IMR-90 (cell line): Measurements from ENCODE around the gene TRAPPC2L. TPM values are rescaled to one million over a fixed set of nuclear protein-coding genes. Genes with fewer than 3 reads are reported as not detected.

Experiments used
- ATAC-seq: fragments of 200-7000 bp; cut with Tn5 transposase; 2 replicates; pipeline ENCODE4 v1.9.1; 2020; ENCODE audit warnings: low read depth, mild to moderate bottlenecking, moderate library complexity
- BruUV-seq: library from RNA; stranded (reverse); fragments of 400-500 nt; replicated peaks from 2 replicates; lab custom pipeline; 2021; lab: Mats Ljungman, UMichigan
- CTCF ChIA-PET: fragments of 300-600 bp; formaldehyde crosslinking; extraction: SDS; loops from one replicate; lab custom pipeline; 2021; ENCODE audit warnings: antibody characterized with exemption; lab: Yijun Ruan, JAX
- POLR2A ChIA-PET: fragments of 300-600 bp; sonication (Branson Sonifier 250); formaldehyde crosslinking; loops from one replicate; lab custom pipeline; 2022; ENCODE audit warnings: antibody characterized with exemption; ENCODE audit not compliant: unreplicated experiment; lab: Charles Lee
- DNase-seq: peaks from one replicate; pipeline ENCODE4 v3.0.0; 2013
- H2AFZ ChIP-seq: replicated peaks from 2 replicates; pipeline ENCODE3; 2013; ENCODE audit warnings: low read length, mild to moderate bottlenecking; ENCODE audit not compliant: poor library complexity
- H2AK5ac ChIP-seq: 2 replicates; pipeline ENCODE4 v1.6.1; 2013; ENCODE audit warnings: low read depth, low read length, inconsistent platforms
- H2AK9ac ChIP-seq: replicated peaks from 2 replicates; pipeline ENCODE3; 2013; ENCODE audit warnings: mild to moderate bottlenecking, low read depth, low read length, moderate library complexity; ENCODE audit not compliant: poor library complexity
- H2BK120ac ChIP-seq: 2 replicates; pipeline ENCODE4 v1.6.1; 2013; ENCODE audit warnings: low read depth, low read length, inconsistent platforms
- H2BK15ac ChIP-seq: 3 replicates; pipeline ENCODE4 v1.6.1; 2013; ENCODE audit warnings: low read depth, low read length, inconsistent platforms
- H2BK20ac ChIP-seq: 2 replicates; pipeline ENCODE4 v1.6.1; 2013; ENCODE audit warnings: low read depth, mild to moderate bottlenecking, inconsistent platforms, low read length, moderate library complexity
- H2BK5ac ChIP-seq: 2 replicates; pipeline ENCODE4 v1.6.1; 2013; ENCODE audit warnings: mild to moderate bottlenecking, low read depth, low read length, inconsistent platforms; ENCODE audit not compliant: poor library complexity, severe bottlenecking
- H3K14ac ChIP-seq: replicated peaks from 2 replicates; pipeline ENCODE4 v1.6.1; 2013; ENCODE audit warnings: low read depth, low read length, inconsistent platforms
- H3K18ac ChIP-seq: 2 replicates; pipeline ENCODE4 v1.6.1; 2013; ENCODE audit warnings: low read depth, low read length, control low read depth
- H3K23ac ChIP-seq: 2 replicates; pipeline ENCODE4 v1.6.1; 2013; ENCODE audit warnings: low read depth, low read length, inconsistent platforms
- H3K27ac ChIP-seq: 2 replicates; pipeline ENCODE4 v1.5.1; 2013; ENCODE audit warnings: mild to moderate bottlenecking, control low read depth, low read length; ENCODE audit not compliant: insufficient read depth
- H3K27me3 ChIP-seq: 2 replicates; pipeline ENCODE4 v1.6.1; 2013; ENCODE audit warnings: low read length; ENCODE audit not compliant: control insufficient read depth, insufficient read depth
- H3K36me3 ChIP-seq: 2 replicates; pipeline ENCODE4 v1.6.1; 2013; ENCODE audit warnings: low read length, mixed read lengths; ENCODE audit not compliant: control insufficient read depth, insufficient read depth
- H3K4ac ChIP-seq: 2 replicates; pipeline ENCODE4 v1.6.1; 2013; ENCODE audit warnings: low read depth, low read length, inconsistent platforms
- H3K4me1 ChIP-seq: 2 replicates; pipeline ENCODE4 v1.6.1; 2013; ENCODE audit warnings: low read length, mixed read lengths; ENCODE audit not compliant: control insufficient read depth, insufficient read depth
- H3K4me2 ChIP-seq: 2 replicates; pipeline ENCODE4 v1.6.1; 2013; ENCODE audit warnings: low read depth, mild to moderate bottlenecking, control low read depth, low read length, moderate library complexity
- H3K4me3 ChIP-seq: 2 replicates; pipeline ENCODE4 v1.5.1; 2013; ENCODE audit warnings: low read depth, mild to moderate bottlenecking, control low read depth, low read length, moderate library complexity; ENCODE audit not compliant: insufficient read depth
- H3K56ac ChIP-seq: 2 replicates; pipeline ENCODE4 v1.6.1; 2013; ENCODE audit warnings: low read length, inconsistent platforms; ENCODE audit not compliant: insufficient read depth; ENCODE audit errors: extremely low read depth
- H3K79me1 ChIP-seq, 2 experiments: 2 replicates each; pipeline ENCODE4 v1.6.1; 2013; ENCODE audit warnings: low read length in 2 of 2, inconsistent platforms in 1 of 2, low read depth in 1 of 2
- H3K9ac ChIP-seq: 2 replicates; pipeline ENCODE4 v1.6.1; 2013; ENCODE audit warnings: low read depth, low read length, control low read depth
- H3K9me1 ChIP-seq: 2 replicates; pipeline ENCODE4 v1.6.1; 2013; ENCODE audit warnings: low read length, inconsistent platforms; ENCODE audit not compliant: insufficient read depth
- H3K9me3 ChIP-seq: 2 replicates; pipeline ENCODE4 v1.6.1; 2013; ENCODE audit warnings: low read length; ENCODE audit not compliant: control insufficient read depth, insufficient read depth
- H4K20me1 ChIP-seq: 2 replicates; pipeline ENCODE4 v1.6.1; 2013; ENCODE audit warnings: low read length, inconsistent platforms; ENCODE audit not compliant: insufficient read depth
- H4K5ac ChIP-seq: 2 replicates; pipeline ENCODE4 v1.6.1; 2013; ENCODE audit warnings: mild to moderate bottlenecking, low read depth, low read length, control low read depth
- H4K8ac ChIP-seq, 2 experiments: 2 replicates each; pipeline ENCODE4 v1.6.1; 2013; ENCODE audit warnings: low read depth in 2 of 2, low read length in 2 of 2, control low read depth in 1 of 2, inconsistent platforms in 1 of 2
- H4K91ac ChIP-seq: 2 replicates; pipeline ENCODE4 v1.6.1; 2013; ENCODE audit warnings: low read depth, low read length, inconsistent platforms; ENCODE audit not compliant: insufficient read depth
- BHLHE40 ChIP-seq: fragments of 150-350 bp; IDR thresholded peaks from 2 replicates; pipeline ENCODE4 v1.6.1; 2016; ENCODE audit warnings: mild to moderate bottlenecking, low read depth, low read length
- CEBPB ChIP-seq: IDR thresholded peaks from 2 replicates; pipeline ENCODE4 v1.6.1; 2012; ENCODE audit warnings: low read depth, low read length, improper control_type of control experiment
- CHD1 ChIP-seq: IDR thresholded peaks from 2 replicates; pipeline ENCODE4 v1.6.1; 2012; ENCODE audit warnings: low read depth, low read length, improper control_type of control experiment
- CTCF ChIP-seq: conservative IDR thresholded peaks from 2 replicates; pipeline ENCODE4 v1.5.1; 2012; ENCODE audit warnings: mild to moderate bottlenecking, low read depth, low read length, improper control_type of control experiment
- ELK1 ChIP-seq: fragments of 150-350 bp; IDR thresholded peaks from 2 replicates; pipeline ENCODE4 v1.6.1; 2016; ENCODE audit warnings: low read depth, mild to moderate bottlenecking, low read length, moderate library complexity, borderline replicate concordance
- FOS ChIP-seq: fragments of 150-350 bp; IDR thresholded peaks from 2 replicates; pipeline ENCODE4 v1.6.1; 2016; ENCODE audit warnings: low read depth, low read length
- MAFK ChIP-seq: IDR thresholded peaks from 2 replicates; pipeline ENCODE4 v1.6.1; 2012; ENCODE audit warnings: low read depth, low read length, improper control_type of control experiment
- MAZ ChIP-seq: IDR thresholded peaks from 2 replicates; pipeline ENCODE4 v1.6.1; 2012; ENCODE audit warnings: low read depth, mild to moderate bottlenecking, low read length, improper control_type of control experiment, moderate library complexity, borderline replicate concordance
- MXI1 ChIP-seq: IDR thresholded peaks from 2 replicates; pipeline ENCODE4 v1.6.1; 2012; ENCODE audit warnings: low read depth, mild to moderate bottlenecking, low read length, moderate library complexity, borderline replicate concordance
- NFE2L2 ChIP-seq: fragments of 150-350 bp; IDR thresholded peaks from 2 replicates; pipeline ENCODE4 v1.6.1; 2016; ENCODE audit warnings: low read depth, mild to moderate bottlenecking, low read length
- POLR2A ChIP-seq: IDR thresholded peaks from 2 replicates; pipeline ENCODE4 v1.6.1; 2012; ENCODE audit warnings: mild to moderate bottlenecking, low read depth, low read length
- RAD21 ChIP-seq: IDR thresholded peaks from 2 replicates; pipeline ENCODE4 v1.6.1; 2012; ENCODE audit warnings: low read length, improper control_type of control experiment
- RFX5 ChIP-seq: IDR thresholded peaks from 2 replicates; pipeline ENCODE4 v1.8.0; 2012; ENCODE audit warnings: low read depth, mild to moderate bottlenecking, low read length, moderate library complexity
- USF2 ChIP-seq: fragments of 150-350 bp; IDR thresholded peaks from 2 replicates; pipeline ENCODE4 v1.6.1; 2017; ENCODE audit warnings: mild to moderate bottlenecking, antibody characterized with exemption, low read length, low read depth
- WGBS, 2 experiments: methylation state at CpG; one replicate each; pipeline versions ENCODE4 v1.1.5 to v1.1.7; 2013; ENCODE audit warnings: missing lambda C conversion rate in 2 of 2; ENCODE audit not compliant: insufficient read length in 1 of 2; ENCODE audit errors: extremely low coverage in 2 of 2; 5-methylcytosine and 5-hydroxymethylcytosine counted together
- dilution Hi-C: fragments of 300-500 bp; cut with HindIII; formaldehyde crosslinking; loops from one replicate; pipeline ENCODE4 v1.14.3; 2018; ENCODE audit warnings: low sequenced_read_pairs; ENCODE audit not compliant: unreplicated experiment
- in situ Hi-C: fragments of 300-500 bp; cut with MboI; formaldehyde crosslinking; loops from 3 replicates; pipeline ENCODE4 v1.14.3; 2019; ENCODE audit warnings: low sequenced_read_pairs, inconsistent platforms, mixed read lengths
- intact Hi-C: fragments of 100-400 bp; cut with micrococcal nuclease; formaldehyde crosslinking; loops from 2 replicates; pipeline ENCODE4 v1.10.0; 2022
- polyA plus RNA-seq, 3 experiments: library from polyadenylated mRNA; depleted of rRNA; stranded (reverse); fragments of >200 nt; gene quantifications; 2 replicates each; pipeline ENCODE4 v1.2.3, GENCODE V29; 2012; ENCODE audit warnings: low replicate concordance in 1 of 3
- total RNA-seq: library from RNA; depleted of rRNA; stranded (reverse); fragments of >200 nt; gene quantifications from 2 replicates; pipeline ENCODE4 v1.2.3, GENCODE V29; 2012

Gene TRAPPC2L
- total and polyA plus RNA-seq, 2 of the 4 experiments (the other 2 are of a cell fraction), result 102 to 109 TPM

- Histone ChIP-seq H3K4ac (no peak overlapping the region), H3K4me3 (no peak overlapping the region), H2BK20ac (no peak overlapping the region), H3K9ac (no peak overlapping the region), H3K9me1 (no peaks in the 10 kb centered on the region), H3K18ac (no peak overlapping the region), H4K5ac (no peak overlapping the region), H3K27ac (no peak overlapping the region), H3K9me3 (no peaks in the 10 kb centered on the region), H2AK9ac (no peak overlapping the region), H2BK15ac (no peak overlapping the region), H3K79me1 (no peaks in the 10 kb centered on the region), H3K27me3 (peaks cover 51% of the 10 kb centered on the region), H3K36me3 (no peaks in the 10 kb centered on the region), H2AFZ (no peak overlapping the region), H3K14ac (no peak overlapping the region), H3K56ac (no peak overlapping the region), H3K4me2 (no peak overlapping the region), H3K23ac (no peak overlapping the region), H2BK5ac (no peak overlapping the region), H4K91ac (no peak overlapping the region), H4K8ac (no peak overlapping the region), H2AK5ac (no peak overlapping the region), H4K20me1 (no peaks in the 10 kb centered on the region), H2BK120ac (no peak overlapping the region), H3K4me1 (no peaks in the 10 kb centered on the region)
- dilution Hi-C loops, result no loop called here
- ChIA-PET POLR2A (no interaction called here), CTCF (no interaction called here)
- ATAC-seq (no peak), DNase-seq (no peak)
- intact Hi-C loops, result no loop called here
- in situ Hi-C loops, result no loop called here
- TF ChIP-seq ELK1 (no peak), RFX5 (no peak), RAD21 (no peak), BHLHE40 (no peak), USF2 (no peak), CTCF (no peak), CHD1 (no peak), MXI1 (no peak), FOS (no peak), MAZ (no peak), CEBPB (no peak), MAFK (no peak), NFE2L2 (no peak), POLR2A (no peak)
- WGBS, 2 experiments, result 88% methylated on average over 7 of the region's 20 CpGs; no CpG with 5 or more reads in 1 of the 2 experiments
- no TSS peak for BruUV-seq
These were observed 21.4 kb downstream of the TRAPPC2L start for GRCh38 chr16:88878356-88878755.
